PFSK-1 (cell line): ENCODE data around the gene GAPDH.

Experiments used
- POLR2AphosphoS5 ChIP-seq: IDR thresholded peaks from 2 replicates; pipeline ENCODE4 v1.6.1; 2012; ENCODE audit warnings: low read depth, mild to moderate bottlenecking, control low read depth, low read length, moderate library complexity
- REST ChIP-seq, 2 experiments: IDR thresholded peaks; 2 replicates each; pipeline versions ENCODE4 v1.6.1 to v1.8.0; 2011 to 2012; ENCODE audit warnings: low read depth in 2 of 2, low read length in 2 of 2, control low read depth in 1 of 2, inconsistent platforms in 1 of 2, mild to moderate bottlenecking in 1 of 2, moderate library complexity in 1 of 2; ENCODE audit not compliant: insufficient read depth in 1 of 2

GRCh38 chr12:6575648-6576047 lies 41.3 kb downstream of the GAPDH start:
- TF ChIP-seq REST (IDR thresholded peaks at IDR 0.05; ENCODE audit: insufficient read depth in 1 of 2, low read depth in 2 of 2, low read length in 2 of 2): no peak
- TF ChIP-seq POLR2AphosphoS5: no peak
